ENCODE measurements around the gene TECTA.

Gene TECTA

GRCh38 chr11:121179306-121179705 is 78.3 kb downstream of the TECTA start:
- DNase-seq (ENCODE audit: low spot score): no peak

GRCh38 chr11:121180183-121180582 is 79.1 kb downstream of the TECTA start:
- no peak for DNase-seq (ENCODE audit: low spot score)

- no peak for DNase-seq (ENCODE audit: low spot score)
These were observed 87.7 kb downstream of the TECTA start for GRCh38 chr11:121188776-121189175.

GRCh38 chr11:121191818-121192217 is 90.8 kb downstream of the TECTA start:
- DNase-seq (ENCODE audit: low spot score): no peak

GRCh38 chr11:121194731-121195596 is 93.9 kb downstream of the TECTA start:
- peak; percentile 63 for DNase-seq (ENCODE audit: low spot score)

GRCh38 chr11:121198491-121198890 is 97.4 kb downstream of the TECTA start:
- DNase-seq (ENCODE audit: low spot score): no peak

GRCh38 chr11:121199516-121199915 is 98.5 kb downstream of the TECTA start:
- DNase-seq (ENCODE audit: low spot score): no peak

DNA sequence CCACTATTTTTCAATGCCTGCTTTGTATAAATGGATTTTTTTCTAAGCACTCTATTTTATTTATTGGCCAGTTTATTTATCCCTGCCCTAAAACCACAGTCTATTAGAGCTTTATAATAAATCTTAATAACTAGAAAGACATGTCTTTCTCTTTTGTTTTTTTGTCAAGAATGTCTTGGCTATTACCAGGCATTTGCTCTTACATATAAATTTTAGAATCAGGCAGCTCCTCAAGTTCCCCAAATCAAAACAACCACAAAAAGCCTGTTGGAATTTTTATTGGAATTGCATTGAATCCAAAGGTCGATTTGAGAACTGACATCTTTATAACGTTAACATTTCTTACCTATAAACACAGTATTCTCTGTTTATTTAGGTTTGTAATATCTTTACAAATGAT is 105.8 kb downstream of the TECTA start:
- DNase-seq (ENCODE audit: low spot score): no peak

GRCh38 chr11:121207485-121208115 is 106.6 kb downstream of the TECTA start:
- no peak for DNase-seq (ENCODE audit: low spot score)

DNA sequence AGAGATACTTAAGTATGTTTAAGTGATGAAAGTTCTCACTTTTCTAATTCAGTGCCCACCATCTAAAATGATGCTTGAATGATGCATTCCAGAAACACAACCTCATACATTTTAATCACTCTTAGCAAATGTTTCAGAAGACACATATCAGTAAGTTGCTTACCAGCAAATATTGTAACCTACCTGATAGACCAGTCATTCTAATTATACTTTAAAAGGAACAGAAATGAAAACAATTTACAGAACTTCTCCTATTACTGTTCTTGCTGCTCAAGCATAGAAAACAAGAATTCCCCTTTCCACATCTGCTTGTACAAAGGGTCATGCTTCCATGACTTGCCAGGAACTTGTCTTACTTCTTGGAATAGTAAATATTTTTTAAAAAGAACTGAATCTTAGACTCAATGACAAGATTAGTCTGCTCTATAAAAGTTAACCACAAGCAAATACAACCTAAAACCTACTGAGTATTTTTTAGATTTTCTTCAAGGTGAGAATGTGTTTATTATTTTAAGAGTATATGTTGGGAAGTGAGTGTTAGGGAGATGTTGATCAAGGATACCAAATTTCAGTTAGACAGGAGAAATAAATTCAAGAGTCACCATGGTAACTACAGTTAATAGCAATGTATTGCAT is 109.5 kb downstream of the TECTA start:
- no peak for DNase-seq (ENCODE audit: low spot score)

DNA sequence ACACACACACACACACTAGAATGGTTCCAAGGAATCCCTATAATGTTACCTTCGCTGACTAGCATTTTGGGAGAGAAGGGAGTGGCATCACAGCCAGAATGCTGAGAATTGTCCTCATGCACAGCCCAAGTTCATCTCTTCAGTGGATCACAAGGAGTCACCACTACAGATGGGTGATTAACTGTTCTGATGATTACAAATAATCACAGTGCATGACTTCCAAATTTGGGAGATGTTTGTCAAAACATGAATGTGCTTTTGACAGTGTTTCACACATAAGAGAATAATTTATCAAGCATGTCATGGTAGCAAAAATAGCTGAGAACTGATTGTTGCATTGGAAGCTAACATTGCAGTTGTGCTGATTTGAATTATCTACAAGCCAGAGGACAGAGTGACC is 110.6 kb downstream of the TECTA start:
- DNase-seq (ENCODE audit: low spot score): no peak

- no peak for DNase-seq (ENCODE audit: low spot score)
These were observed 111.7 kb downstream of the TECTA start for GRCh38 chr11:121212536-121213361.

DNA sequence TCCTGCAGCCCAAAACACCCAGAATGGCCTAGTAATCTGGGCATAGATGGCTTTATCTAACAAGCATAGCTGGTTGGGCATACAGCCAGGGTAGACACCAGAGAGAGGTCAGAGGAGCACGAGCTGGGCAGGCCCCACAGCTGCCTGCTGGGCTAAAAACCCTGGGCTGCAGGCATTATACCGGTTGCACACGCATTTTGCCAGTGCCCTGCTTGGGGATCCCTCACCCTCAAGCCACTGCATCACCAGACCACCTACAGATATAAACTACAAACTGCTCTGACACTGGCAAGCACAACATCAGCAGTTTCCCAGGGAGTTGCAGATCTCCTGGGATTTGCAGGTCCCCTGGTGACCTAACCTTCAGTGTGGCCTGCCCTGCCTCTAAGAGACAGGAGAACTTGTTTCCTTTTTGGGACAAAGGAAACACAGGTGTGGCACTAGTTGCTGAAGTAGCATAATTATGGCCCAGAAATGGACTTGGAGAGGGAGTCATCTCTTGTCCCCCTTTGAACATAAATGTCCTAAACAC is 112.4 kb downstream of the TECTA start:
- no peak for DNase-seq (ENCODE audit: low spot score)

DNA sequence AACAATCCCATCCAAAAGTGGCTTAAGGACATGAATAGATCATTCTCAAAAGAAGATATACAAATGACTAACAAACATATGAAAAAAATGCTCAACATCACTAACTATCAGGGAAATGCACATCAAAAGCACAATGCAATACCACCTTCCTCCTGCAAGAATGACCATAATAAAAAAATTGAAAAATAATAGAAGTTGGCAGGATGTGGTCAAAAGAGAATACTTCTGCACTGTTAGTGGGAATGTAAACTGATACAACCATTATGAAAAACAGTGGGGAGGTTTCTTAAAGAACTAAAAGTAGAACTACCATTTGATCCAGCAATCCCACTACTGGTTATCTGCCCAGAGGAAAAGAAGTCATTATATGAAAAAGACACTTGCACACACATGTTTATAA is 113.8 kb downstream of the TECTA start:
- DNase-seq (ENCODE audit: low spot score): no peak

- DNase-seq (ENCODE audit: low spot score): peak; percentile 38
These were observed 120.6 kb downstream of the TECTA start for GRCh38 chr11:121221496-121222200.

GRCh38 chr11:121223161-121223560 is 122.1 kb downstream of the TECTA start:
- DNase-seq (ENCODE audit: low spot score): no peak

- no peak for DNase-seq (ENCODE audit: low spot score)
These were observed 124.3 kb downstream of the TECTA start for GRCh38 chr11:121225382-121225781.

DNA sequence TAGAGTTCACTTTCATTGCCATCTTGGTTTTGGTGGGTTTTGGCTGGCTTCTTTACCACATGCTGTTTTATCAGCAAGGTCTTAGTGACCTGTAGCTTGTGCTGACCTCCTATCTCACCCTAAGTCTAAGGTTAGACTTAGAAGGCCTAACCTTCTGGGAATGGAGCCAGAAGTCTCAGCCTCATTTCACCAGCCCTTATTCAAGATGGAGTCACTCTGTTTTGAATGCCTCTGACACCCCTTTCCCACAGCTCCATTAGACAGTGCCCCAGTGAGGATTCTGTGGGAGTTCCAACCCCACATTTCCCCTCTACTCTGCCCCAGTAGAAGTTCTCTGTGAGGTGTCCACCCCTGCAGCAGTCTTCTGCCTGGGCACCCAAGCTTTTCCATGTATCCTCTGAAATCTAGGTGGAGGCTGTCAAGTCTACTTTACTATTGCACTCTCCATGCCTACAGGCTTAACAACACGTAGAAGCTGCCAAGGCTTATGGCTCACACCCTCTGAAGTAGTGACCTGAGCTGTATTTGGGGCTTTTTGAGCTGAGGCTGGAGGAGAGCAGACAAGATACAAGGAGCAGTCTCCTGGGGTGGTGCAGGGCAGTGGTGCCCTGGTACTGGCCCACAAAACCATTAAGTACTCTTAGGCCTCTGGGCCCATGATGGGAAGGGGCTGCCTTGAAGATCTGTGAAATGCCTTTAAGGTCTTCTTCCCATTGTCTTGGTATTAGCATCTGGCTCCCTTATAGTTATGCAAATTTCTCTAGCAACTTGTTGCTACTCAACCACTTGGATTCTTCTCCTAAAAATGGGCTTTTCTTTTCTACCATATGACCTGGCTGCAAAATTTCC is 125.6 kb downstream of the TECTA start:
- peak; percentile 36 for DNase-seq (ENCODE audit: low spot score)

GRCh38 chr11:121228851-121229250 is 127.8 kb downstream of the TECTA start:
- DNase-seq (ENCODE audit: low spot score): no peak

GRCh38 chr11:121229495-121230215 is 128.6 kb downstream of the TECTA start:
- no peak for DNase-seq (ENCODE audit: low spot score)
